Renal cortex interstitium (tissue), 11 donors: Measurements from ENCODE around the gene SLC6A2. TPM values are rescaled to one million over a fixed set of nuclear protein-coding genes. Genes with fewer than 3 reads are reported as not detected.

Experiments
- DNase-seq, 11 donors: peaks; one replicate each; pipeline ENCODE4 v3.0.0-alpha.2; 2013; ENCODE audit warnings: low read depth in 9 of 11, low spot score in 4 of 11; ENCODE audit errors: extremely low read depth in 1 of 11
- polyA plus RNA-seq, 3 donors: library from polyadenylated mRNA; unstranded; fragments of 120-200 nt; gene quantifications; one replicate each; pipeline ENCODE4 v1.2.1, GENCODE V29; 2013; ENCODE audit not compliant: insufficient read length in 3 of 3

The SLC6A2 gene
- polyA plus RNA-seq, 3 donors = 0.08 to 0.17 (median 0.10) TPM

- DNase-seq = no peak
These were observed 12.4 kb upstream of the SLC6A2 start for GRCh38 chr16:55643161-55643970.

GRCh38 chr16:55645986-55646385, 9.8 kb upstream of the SLC6A2 start:
- no peak for DNase-seq

- DNase-seq = no peak
These were observed 8.4 kb upstream of the SLC6A2 start for GRCh38 chr16:55647343-55647742.

- no peak for DNase-seq
These were observed 8.0 kb upstream of the SLC6A2 start for GRCh38 chr16:55647798-55648197.

GRCh38 chr16:55651841-55652824, 3.7 kb upstream of the SLC6A2 start:
- DNase-seq = no peak

- no peak for DNase-seq
These were observed 2.7 kb upstream of the SLC6A2 start for GRCh38 chr16:55653106-55653505.

- DNase-seq = no peak
These were observed 349 bp upstream of the SLC6A2 start for GRCh38 chr16:55655381-55655896.

- no peak for DNase-seq
These were observed 904 bp downstream of the SLC6A2 start for GRCh38 chr16:55656691-55657092.

GRCh38 chr16:55657616-55658015, 1.8 kb downstream of the SLC6A2 start:
- no peak for DNase-seq

- no peak for DNase-seq
These were observed 3.2 kb downstream of the SLC6A2 start for GRCh38 chr16:55658898-55659420.

GRCh38 chr16:55660026-55660425, 4.2 kb downstream of the SLC6A2 start:
- DNase-seq = no peak

GRCh38 chr16:55660828-55661227, 5.0 kb downstream of the SLC6A2 start:
- DNase-seq = no peak

- no peak for DNase-seq
These were observed 6.3 kb downstream of the SLC6A2 start for GRCh38 chr16:55661941-55662643.

GRCh38 chr16:55662644-55663031, 6.8 kb downstream of the SLC6A2 start:
- DNase-seq = peak in 10 of 11 donors; percentile 35 to 70 (median 54)

- DNase-seq = no peak
These were observed 7.4 kb downstream of the SLC6A2 start for GRCh38 chr16:55663225-55663624.

GRCh38 chr16:55663765-55664677, 8.2 kb downstream of the SLC6A2 start:
- no peak for DNase-seq

GRCh38 chr16:55664786-55665407, 9.1 kb downstream of the SLC6A2 start:
- DNase-seq = no peak
